HepG2 (cell line): ENCODE measurements around the gene DQX1. TPM values are rescaled to one million over a fixed set of nuclear protein-coding genes. Genes with fewer than 3 reads are reported as not detected.

ENCODE experiments used
- FOXK1 ChIP-seq: sonication (generic); formaldehyde crosslinking; IDR thresholded peaks from 2 replicates; pipeline ENCODE4 v1.4.0; 2020; ENCODE audit warnings: low read depth, missing genetic modification reagents, borderline replicate concordance
- GTF3A ChIP-seq: sonication (generic); formaldehyde crosslinking; conservative IDR thresholded peaks from 2 replicates; pipeline ENCODE4 v1.4.0; 2020; ENCODE audit warnings: mild to moderate bottlenecking, missing genetic modification reagents
- KLF15 ChIP-seq: sonication (generic); formaldehyde crosslinking; IDR thresholded peaks from 2 replicates; pipeline ENCODE4 v1.8.1; 2023; ENCODE audit warnings: borderline replicate concordance, mild to moderate bottlenecking, inconsistent platforms, missing genetic modification reagents, mixed read lengths
- SMAD3 ChIP-seq: sonication (generic); formaldehyde crosslinking; IDR thresholded peaks from 2 replicates; pipeline ENCODE4 v1.4.0; 2020; ENCODE audit warnings: missing genetic modification reagents
- TBX2 ChIP-seq: sonication (generic); formaldehyde crosslinking; IDR thresholded peaks from 2 replicates; pipeline ENCODE4 v1.5.0; 2020; ENCODE audit warnings: missing genetic modification reagents, mild to moderate bottlenecking, borderline replicate concordance
- ZNF205 ChIP-seq: IDR thresholded peaks from 2 replicates; pipeline ENCODE4 v1.6.1; 2018; ENCODE audit warnings: missing biosample characterization, missing genetic modification reagents
- ZNF383 ChIP-seq: sonication (generic); formaldehyde crosslinking; IDR thresholded peaks from 2 replicates; pipeline ENCODE4 v1.4.0; 2020; ENCODE audit warnings: missing genetic modification reagents, mild to moderate bottlenecking, borderline replicate concordance
- polyA plus RNA-seq, 8 experiments: library from polyadenylated mRNA; depleted of rRNA in 3 of 8; stranded (reverse) in 7 of 8; unstranded in 1 of 8; fragments of >200 nt; fragmentation: Illumina TruSeq in 4 of 8; extraction: Trizol in 4 of 8; gene quantifications; 2 replicates each; pipeline versions ENCODE4 v1.2.1 to v1.2.3, GENCODE V29; 2011 to 2016; ENCODE audit warnings: low read depth in 4 of 8, missing spikeins in 1 of 8, mixed read lengths in 1 of 8; ENCODE audit not compliant: insufficient read depth in 1 of 8
- total RNA-seq, 5 experiments: library from RNA; depleted of rRNA; stranded (reverse); fragments of >200 nt; fragmentation: Illumina TruSeq; extraction: Trizol; gene quantifications; 2 replicates each; pipeline ENCODE4 v1.2.3, GENCODE V29; 2016; ENCODE audit warnings: low read depth in 1 of 5
- TF ChIP-seq, protein P1 (sequence below): sonication (generic); formaldehyde crosslinking; conservative IDR thresholded peaks from 2 replicates; pipeline ENCODE4 v1.4.0; 2020; ENCODE audit warnings: missing genetic modification reagents
- TF ChIP-seq, protein P2 (sequence below): sonication (generic); formaldehyde crosslinking; IDR thresholded peaks from 2 replicates; pipeline ENCODE4 v1.4.0; 2020; ENCODE audit warnings: mild to moderate bottlenecking, missing genetic modification reagents
- TF ChIP-seq, protein P3 (sequence below): sonication (generic); formaldehyde crosslinking; IDR thresholded peaks from 2 replicates; pipeline ENCODE4 v1.4.0; 2020; ENCODE audit warnings: missing genetic modification reagents, borderline replicate concordance
- TF ChIP-seq, protein P4 (sequence below): sonication (generic); formaldehyde crosslinking; IDR thresholded peaks from 2 replicates; pipeline ENCODE4 v1.8.1; 2023; ENCODE audit warnings: missing genetic modification reagents, mild to moderate bottlenecking, borderline replicate concordance
- TF ChIP-seq, protein P5 (sequence below), 2 experiments: sonication (generic) in 1 of 2; formaldehyde crosslinking in 1 of 2; IDR thresholded peaks; 2 replicates each; pipeline versions ENCODE4 v1.4.0 to v1.6.1; 2018 to 2020; ENCODE audit warnings: missing genetic modification reagents in 2 of 2, borderline replicate concordance in 1 of 2, low read depth in 1 of 2, mild to moderate bottlenecking in 1 of 2, missing biosample characterization in 1 of 2

The DQX1 gene
- total and polyA plus RNA-seq, 2 of the 13 experiments (the other 11 are each of a cell fraction or from before 2014, with no cell fraction given): 27.6 to 89.8 TPM

DNA sequence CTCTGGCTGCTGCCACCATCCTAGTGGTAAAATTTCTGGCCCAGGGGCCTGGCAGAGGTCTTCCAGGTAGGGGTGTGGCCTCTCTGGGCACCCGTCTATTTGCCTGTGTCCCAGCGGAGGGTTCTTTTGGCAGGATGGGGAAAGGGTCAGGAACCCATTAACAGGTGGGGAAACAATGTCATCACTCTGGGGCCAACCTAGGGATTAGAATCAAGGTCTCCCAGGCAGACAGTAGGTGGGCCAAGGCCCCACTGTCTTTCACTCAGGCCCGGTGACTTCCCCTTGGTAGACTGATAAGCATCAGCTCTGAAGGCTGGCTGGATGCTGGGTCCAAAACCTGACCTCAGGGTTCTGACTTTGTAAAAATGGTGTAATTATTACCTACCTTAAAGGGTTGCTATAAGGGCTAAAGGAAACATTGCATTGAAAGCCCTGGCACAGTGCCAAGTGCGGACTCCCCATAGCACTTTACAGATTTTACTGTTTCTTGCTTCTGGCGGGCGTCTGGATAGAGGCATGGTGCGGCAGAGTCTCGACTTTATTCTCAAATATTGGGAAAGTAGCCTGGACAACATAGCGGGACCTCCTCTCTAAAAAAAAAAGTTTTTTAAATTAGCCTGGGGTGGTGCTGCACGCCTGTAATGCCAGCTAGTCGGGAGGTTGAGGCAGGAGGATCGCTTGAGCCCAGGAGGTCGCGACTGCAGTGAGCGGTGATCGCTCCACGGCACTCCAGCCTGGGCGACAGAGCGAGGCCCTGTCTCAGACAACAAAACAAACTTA lies 28.8 kb downstream of the DQX1 start (continued):
- TF ChIP-seq ZNF383 (peak; percentile 62; the same call in 1 of the 2 replicates), TBX2 (CRISPR knock-in tag) (peak; percentile 26; the same call in 1 of the 2 replicates), FOXK1 (CRISPR knock-in tag) (peak; percentile 25; the same call in 1 of the 2 replicates), KLF15 (CRISPR knock-in tag) (0 out of 2 replicates have a peak, but pooled peaks have one; percentile 38), SMAD3 (CRISPR knock-in tag) (no peak), GTF3A (CRISPR knock-in tag) (no peak), ZNF205 (CRISPR knock-in tag) (no peak)
- TF ChIP-seq, protein P1, sequence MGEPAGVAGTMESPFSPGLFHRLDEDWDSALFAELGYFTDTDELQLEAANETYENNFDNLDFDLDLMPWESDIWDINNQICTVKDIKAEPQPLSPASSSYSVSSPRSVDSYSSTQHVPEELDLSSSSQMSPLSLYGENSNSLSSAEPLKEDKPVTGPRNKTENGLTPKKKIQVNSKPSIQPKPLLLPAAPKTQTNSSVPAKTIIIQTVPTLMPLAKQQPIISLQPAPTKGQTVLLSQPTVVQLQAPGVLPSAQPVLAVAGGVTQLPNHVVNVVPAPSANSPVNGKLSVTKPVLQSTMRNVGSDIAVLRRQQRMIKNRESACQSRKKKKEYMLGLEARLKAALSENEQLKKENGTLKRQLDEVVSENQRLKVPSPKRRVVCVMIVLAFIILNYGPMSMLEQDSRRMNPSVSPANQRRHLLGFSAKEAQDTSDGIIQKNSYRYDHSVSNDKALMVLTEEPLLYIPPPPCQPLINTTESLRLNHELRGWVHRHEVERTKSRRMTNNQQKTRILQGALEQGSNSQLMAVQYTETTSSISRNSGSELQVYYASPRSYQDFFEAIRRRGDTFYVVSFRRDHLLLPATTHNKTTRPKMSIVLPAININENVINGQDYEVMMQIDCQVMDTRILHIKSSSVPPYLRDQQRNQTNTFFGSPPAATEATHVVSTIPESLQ (CRISPR knock-in tag): no peak
- TF ChIP-seq, protein P2, sequence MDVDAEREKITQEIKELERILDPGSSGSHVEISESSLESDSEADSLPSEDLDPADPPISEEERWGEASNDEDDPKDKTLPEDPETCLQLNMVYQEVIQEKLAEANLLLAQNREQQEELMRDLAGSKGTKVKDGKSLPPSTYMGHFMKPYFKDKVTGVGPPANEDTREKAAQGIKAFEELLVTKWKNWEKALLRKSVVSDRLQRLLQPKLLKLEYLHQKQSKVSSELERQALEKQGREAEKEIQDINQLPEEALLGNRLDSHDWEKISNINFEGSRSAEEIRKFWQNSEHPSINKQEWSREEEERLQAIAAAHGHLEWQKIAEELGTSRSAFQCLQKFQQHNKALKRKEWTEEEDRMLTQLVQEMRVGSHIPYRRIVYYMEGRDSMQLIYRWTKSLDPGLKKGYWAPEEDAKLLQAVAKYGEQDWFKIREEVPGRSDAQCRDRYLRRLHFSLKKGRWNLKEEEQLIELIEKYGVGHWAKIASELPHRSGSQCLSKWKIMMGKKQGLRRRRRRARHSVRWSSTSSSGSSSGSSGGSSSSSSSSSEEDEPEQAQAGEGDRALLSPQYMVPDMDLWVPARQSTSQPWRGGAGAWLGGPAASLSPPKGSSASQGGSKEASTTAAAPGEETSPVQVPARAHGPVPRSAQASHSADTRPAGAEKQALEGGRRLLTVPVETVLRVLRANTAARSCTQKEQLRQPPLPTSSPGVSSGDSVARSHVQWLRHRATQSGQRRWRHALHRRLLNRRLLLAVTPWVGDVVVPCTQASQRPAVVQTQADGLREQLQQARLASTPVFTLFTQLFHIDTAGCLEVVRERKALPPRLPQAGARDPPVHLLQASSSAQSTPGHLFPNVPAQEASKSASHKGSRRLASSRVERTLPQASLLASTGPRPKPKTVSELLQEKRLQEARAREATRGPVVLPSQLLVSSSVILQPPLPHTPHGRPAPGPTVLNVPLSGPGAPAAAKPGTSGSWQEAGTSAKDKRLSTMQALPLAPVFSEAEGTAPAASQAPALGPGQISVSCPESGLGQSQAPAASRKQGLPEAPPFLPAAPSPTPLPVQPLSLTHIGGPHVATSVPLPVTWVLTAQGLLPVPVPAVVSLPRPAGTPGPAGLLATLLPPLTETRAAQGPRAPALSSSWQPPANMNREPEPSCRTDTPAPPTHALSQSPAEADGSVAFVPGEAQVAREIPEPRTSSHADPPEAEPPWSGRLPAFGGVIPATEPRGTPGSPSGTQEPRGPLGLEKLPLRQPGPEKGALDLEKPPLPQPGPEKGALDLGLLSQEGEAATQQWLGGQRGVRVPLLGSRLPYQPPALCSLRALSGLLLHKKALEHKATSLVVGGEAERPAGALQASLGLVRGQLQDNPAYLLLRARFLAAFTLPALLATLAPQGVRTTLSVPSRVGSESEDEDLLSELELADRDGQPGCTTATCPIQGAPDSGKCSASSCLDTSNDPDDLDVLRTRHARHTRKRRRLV: 0 out of 2 replicates have a peak, but pooled peaks have one; percentile 47
- TF ChIP-seq, protein P3, sequence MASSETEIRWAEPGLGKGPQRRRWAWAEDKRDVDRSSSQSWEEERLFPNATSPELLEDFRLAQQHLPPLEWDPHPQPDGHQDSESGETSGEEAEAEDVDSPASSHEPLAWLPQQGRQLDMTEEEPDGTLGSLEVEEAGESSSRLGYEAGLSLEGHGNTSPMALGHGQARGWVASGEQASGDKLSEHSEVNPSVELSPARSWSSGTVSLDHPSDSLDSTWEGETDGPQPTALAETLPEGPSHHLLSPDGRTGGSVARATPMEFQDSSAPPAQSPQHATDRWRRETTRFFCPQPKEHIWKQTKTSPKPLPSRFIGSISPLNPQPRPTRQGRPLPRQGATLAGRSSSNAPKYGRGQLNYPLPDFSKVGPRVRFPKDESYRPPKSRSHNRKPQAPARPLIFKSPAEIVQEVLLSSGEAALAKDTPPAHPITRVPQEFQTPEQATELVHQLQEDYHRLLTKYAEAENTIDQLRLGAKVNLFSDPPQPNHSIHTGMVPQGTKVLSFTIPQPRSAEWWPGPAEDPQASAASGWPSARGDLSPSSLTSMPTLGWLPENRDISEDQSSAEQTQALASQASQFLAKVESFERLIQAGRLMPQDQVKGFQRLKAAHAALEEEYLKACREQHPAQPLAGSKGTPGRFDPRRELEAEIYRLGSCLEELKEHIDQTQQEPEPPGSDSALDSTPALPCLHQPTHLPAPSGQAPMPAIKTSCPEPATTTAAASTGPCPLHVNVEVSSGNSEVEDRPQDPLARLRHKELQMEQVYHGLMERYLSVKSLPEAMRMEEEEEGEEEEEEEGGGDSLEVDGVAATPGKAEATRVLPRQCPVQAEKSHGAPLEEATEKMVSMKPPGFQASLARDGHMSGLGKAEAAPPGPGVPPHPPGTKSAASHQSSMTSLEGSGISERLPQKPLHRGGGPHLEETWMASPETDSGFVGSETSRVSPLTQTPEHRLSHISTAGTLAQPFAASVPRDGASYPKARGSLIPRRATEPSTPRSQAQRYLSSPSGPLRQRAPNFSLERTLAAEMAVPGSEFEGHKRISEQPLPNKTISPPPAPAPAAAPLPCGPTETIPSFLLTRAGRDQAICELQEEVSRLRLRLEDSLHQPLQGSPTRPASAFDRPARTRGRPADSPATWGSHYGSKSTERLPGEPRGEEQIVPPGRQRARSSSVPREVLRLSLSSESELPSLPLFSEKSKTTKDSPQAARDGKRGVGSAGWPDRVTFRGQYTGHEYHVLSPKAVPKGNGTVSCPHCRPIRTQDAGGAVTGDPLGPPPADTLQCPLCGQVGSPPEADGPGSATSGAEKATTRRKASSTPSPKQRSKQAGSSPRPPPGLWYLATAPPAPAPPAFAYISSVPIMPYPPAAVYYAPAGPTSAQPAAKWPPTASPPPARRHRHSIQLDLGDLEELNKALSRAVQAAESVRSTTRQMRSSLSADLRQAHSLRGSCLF (CRISPR knock-in tag): no peak
- TF ChIP-seq, protein P4, sequence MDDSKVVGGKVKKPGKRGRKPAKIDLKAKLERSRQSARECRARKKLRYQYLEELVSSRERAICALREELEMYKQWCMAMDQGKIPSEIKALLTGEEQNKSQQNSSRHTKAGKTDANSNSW (CRISPR knock-in tag): no peak
- TF ChIP-seq, protein P5, sequence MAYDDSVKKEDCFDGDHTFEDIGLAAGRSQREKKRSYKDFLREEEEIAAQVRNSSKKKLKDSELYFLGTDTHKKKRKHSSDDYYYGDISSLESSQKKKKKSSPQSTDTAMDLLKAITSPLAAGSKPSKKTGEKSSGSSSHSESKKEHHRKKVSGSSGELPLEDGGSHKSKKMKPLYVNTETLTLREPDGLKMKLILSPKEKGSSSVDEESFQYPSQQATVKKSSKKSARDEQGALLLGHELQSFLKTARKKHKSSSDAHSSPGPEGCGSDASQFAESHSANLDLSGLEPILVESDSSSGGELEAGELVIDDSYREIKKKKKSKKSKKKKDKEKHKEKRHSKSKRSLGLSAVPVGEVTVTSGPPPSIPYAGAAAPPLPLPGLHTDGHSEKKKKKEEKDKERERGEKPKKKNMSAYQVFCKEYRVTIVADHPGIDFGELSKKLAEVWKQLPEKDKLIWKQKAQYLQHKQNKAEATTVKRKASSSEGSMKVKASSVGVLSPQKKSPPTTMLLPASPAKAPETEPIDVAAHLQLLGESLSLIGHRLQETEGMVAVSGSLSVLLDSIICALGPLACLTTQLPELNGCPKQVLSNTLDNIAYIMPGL (CRISPR knock-in tag; IDR thresholded peaks at IDR 0.05; ENCODE audit: borderline replicate concordance in 1 of 2, low read depth in 1 of 2): no peak
